Measurements from ENCODE around the gene SYNDIG1.

Gene SYNDIG1

GRCh38 chr20:24572140-24572539 is 102.7 kb downstream of the SYNDIG1 start:
- DNase-seq, result no peak

GRCh38 chr20:24572862-24573261 is 103.4 kb downstream of the SYNDIG1 start:
- DNase-seq, result no peak

- no peak for DNase-seq
Observed at GRCh38 chr20:24573557-24573956, 104.1 kb downstream of the SYNDIG1 start.

GRCh38 chr20:24574307-24574706 is 104.9 kb downstream of the SYNDIG1 start:
- DNase-seq, result no peak

GRCh38 chr20:24574797-24575196 is 105.4 kb downstream of the SYNDIG1 start:
- DNase-seq, result no peak

- DNase-seq, result no peak
Observed at GRCh38 chr20:24575811-24576210, 106.4 kb downstream of the SYNDIG1 start.

GRCh38 chr20:24576447-24576846 is 107.0 kb downstream of the SYNDIG1 start:
- DNase-seq, result no peak

- no peak for DNase-seq
Observed at GRCh38 chr20:24577271-24577909, 108.0 kb downstream of the SYNDIG1 start.

- no peak for DNase-seq
Observed at GRCh38 chr20:24578567-24579415, 109.4 kb downstream of the SYNDIG1 start.

GRCh38 chr20:24579475-24579874 is 110.0 kb downstream of the SYNDIG1 start:
- no peak for DNase-seq

- no peak for DNase-seq
Observed at GRCh38 chr20:24580006-24580405, 110.6 kb downstream of the SYNDIG1 start.

- DNase-seq, result no peak
Observed at GRCh38 chr20:24580855-24581254, 111.4 kb downstream of the SYNDIG1 start.

GRCh38 chr20:24581443-24582170 is 112.2 kb downstream of the SYNDIG1 start:
- DNase-seq, result no peak

- no peak for DNase-seq
Observed at GRCh38 chr20:24582373-24583168, 113.1 kb downstream of the SYNDIG1 start.

GRCh38 chr20:24583169-24583792 is 113.9 kb downstream of the SYNDIG1 start:
- no peak for DNase-seq

GRCh38 chr20:24584078-24584477 is 114.6 kb downstream of the SYNDIG1 start:
- no peak for DNase-seq

- DNase-seq, result no peak
Observed at GRCh38 chr20:24584538-24585356, 115.3 kb downstream of the SYNDIG1 start.

GRCh38 chr20:24585796-24586522 is 116.5 kb downstream of the SYNDIG1 start:
- DNase-seq, result no peak

GRCh38 chr20:24586523-24586840 is 117.1 kb downstream of the SYNDIG1 start:
- no peak for DNase-seq

GRCh38 chr20:24587384-24588046 is 118.1 kb downstream of the SYNDIG1 start:
- no peak for DNase-seq
